Lower leg skin (tissue), 4 donors: ENCODE data around the gene ARHGAP12. TPM values are rescaled to one million over a fixed set of nuclear protein-coding genes. Genes with fewer than 3 reads are reported as not detected.

Experiments used
- DNase-seq, 2 donors: peaks; one replicate each; pipeline ENCODE4 v3.0.0-alpha.2; 2019; ENCODE audit warnings: low spot score in 2 of 2
- H3K4me3 ChIP-seq: fragments of 200-600 bp; sonication (generic); 2 replicates; pipeline ENCODE4 v1.5.1; 2017; ENCODE audit warnings: mild to moderate bottlenecking, low read depth; ENCODE audit not compliant: poor library complexity, severe bottlenecking
- POLR2A ChIP-seq, 2 donors: fragments of 450-650 bp; IDR thresholded peaks; one replicate each; pipeline ENCODE4 v1.6.1; 2016 to 2017; ENCODE audit warnings: antibody characterized with exemption in 2 of 2, mild to moderate bottlenecking in 1 of 2, moderate library complexity in 1 of 2
- WGBS, 2 donors: methylation state at CpG; one replicate each; pipeline ENCODE4 v1.1.5; 2018; 5-methylcytosine and 5-hydroxymethylcytosine counted together
- intact Hi-C: fragments of 100-400 bp; cut with DNase I; formaldehyde crosslinking; loops from one replicate; pipeline ENCODE4 v1.15.0; 2023; ENCODE audit warnings: low total_unique reads
- total RNA-seq, 4 donors: library from RNA; depleted of rRNA; stranded (reverse); fragments of >200 nt; gene quantifications; one replicate each; pipeline ENCODE4 v1.1.0, GENCODE V29; 2016
- TF ChIP-seq, protein P1 (sequence below), 3 donors: fragments of 450-650 bp; IDR thresholded peaks; one replicate each; pipeline ENCODE4 v1.5.1; 2016; ENCODE audit warnings: antibody characterized with exemption in 3 of 3, mild to moderate bottlenecking in 3 of 3, moderate library complexity in 2 of 3

The ARHGAP12 gene
- total RNA-seq, 4 donors from 2014 or later: 29.9 to 35.2 (median 31.4) TPM

DNA sequence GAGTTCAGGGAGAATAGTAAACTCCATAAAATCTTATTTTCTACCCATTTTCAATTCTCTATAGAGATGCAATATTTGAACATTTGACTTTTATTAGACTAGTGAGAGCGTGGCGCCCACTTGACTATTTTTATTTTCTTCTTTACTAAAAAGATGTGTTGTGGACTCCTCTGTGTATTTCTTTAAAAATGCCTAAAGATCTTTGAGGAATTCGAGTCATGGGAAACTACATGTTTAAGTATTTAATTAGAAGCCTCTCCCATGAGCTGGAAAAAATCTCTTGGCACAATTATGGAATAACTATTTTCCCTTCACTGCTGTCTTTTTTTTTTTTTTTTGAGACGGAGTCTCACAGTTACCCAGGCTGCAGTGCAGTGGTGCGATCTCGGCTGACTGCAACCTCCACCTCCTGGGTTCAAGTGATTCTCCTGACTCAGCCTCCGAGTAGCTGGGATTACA lies 124.2 kb downstream of the ARHGAP12 start:
- no peak overlapping the region for H3K4me3 ChIP-seq
- WGBS, 2 donors: 40 to 47% methylated on average over 7 of the region's 7 CpGs
- intact Hi-C loops: loop anchor here (10.0 kb wide), 1 partner anchor 1020 kb away; no protein-coding TSS in a partner anchor
- DNase-seq: no peak
- TF ChIP-seq, protein P1, sequence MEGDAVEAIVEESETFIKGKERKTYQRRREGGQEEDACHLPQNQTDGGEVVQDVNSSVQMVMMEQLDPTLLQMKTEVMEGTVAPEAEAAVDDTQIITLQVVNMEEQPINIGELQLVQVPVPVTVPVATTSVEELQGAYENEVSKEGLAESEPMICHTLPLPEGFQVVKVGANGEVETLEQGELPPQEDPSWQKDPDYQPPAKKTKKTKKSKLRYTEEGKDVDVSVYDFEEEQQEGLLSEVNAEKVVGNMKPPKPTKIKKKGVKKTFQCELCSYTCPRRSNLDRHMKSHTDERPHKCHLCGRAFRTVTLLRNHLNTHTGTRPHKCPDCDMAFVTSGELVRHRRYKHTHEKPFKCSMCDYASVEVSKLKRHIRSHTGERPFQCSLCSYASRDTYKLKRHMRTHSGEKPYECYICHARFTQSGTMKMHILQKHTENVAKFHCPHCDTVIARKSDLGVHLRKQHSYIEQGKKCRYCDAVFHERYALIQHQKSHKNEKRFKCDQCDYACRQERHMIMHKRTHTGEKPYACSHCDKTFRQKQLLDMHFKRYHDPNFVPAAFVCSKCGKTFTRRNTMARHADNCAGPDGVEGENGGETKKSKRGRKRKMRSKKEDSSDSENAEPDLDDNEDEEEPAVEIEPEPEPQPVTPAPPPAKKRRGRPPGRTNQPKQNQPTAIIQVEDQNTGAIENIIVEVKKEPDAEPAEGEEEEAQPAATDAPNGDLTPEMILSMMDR (IDR thresholded peaks at IDR 0.05): no peak
- TF ChIP-seq POLR2A (IDR thresholded peaks at IDR 0.05): no peak

DNA sequence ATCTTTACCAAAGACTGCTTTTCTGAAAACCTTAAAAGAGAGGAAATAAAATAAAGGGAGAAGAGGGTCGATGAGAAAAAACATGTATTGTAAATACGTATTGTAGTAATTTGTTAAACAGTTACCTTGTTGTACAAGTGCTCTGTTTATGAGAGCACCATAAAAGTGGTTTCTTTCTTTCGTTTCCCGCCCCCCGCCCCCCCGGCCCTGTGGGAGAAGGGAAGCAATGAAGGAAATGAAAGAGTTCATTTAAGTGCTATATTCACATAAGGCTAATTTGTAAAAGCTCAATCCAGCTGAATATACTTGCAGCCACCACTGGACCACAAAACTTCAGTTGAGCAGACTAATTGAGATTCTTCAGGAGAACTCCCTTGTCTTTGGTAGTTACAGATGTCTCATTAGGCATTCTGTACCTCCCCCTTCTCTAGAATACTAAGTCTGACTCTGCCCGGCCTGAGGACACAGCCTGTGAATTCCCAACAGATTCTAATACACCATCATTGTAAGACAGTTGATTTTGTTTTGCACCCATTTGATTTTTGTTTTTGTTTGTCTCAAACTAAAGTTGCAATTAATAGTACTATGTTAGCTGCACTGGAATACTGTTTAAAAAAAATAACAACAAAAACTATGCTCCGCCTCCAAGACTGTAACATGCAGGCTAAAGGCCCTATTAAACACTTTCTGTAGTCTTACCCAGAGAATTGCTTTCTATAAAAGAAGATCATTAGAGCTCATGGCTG lies 124.9 kb downstream of the ARHGAP12 start:
- intact Hi-C loops: loop anchor here (10.0 kb wide), 1 partner anchor 1019 kb away; no protein-coding TSS in a partner anchor
- 51 to 60% methylated on average over 8 of the region's 8 CpGs for WGBS, 2 donors
- no peak overlapping the region for H3K4me3 ChIP-seq
- no peak for DNase-seq
- TF ChIP-seq POLR2A (IDR thresholded peaks at IDR 0.05): no peak
- TF ChIP-seq, protein P1 (IDR thresholded peaks at IDR 0.05): no peak

DNA sequence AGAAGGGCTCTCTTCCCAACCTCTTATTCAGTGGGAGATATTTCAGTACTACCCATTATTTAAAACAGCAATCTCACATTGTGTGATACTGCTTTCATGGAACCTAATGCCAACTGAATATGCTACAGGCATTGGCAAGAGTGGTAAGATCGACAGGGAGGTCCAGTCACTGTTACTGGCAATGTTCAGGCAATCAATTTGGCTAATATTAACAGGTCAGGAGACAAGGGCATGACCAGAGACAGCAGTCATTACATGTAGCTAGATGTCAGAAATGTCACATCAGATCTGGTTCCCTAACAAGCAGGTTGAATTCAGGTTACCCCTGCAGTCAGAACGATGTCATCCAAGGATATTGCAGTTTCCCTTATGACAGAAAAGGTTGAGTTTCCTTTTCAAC lies 129.4 kb downstream of the ARHGAP12 start:
- WGBS, 2 donors: 75% methylated on average over 2 of the region's 2 CpGs
- intact Hi-C loops: no loop called here
- DNase-seq: no peak
- TF ChIP-seq, protein P1 (IDR thresholded peaks at IDR 0.05): no peak
- TF ChIP-seq POLR2A (IDR thresholded peaks at IDR 0.05): no peak
- no peak overlapping the region for H3K4me3 ChIP-seq

DNA sequence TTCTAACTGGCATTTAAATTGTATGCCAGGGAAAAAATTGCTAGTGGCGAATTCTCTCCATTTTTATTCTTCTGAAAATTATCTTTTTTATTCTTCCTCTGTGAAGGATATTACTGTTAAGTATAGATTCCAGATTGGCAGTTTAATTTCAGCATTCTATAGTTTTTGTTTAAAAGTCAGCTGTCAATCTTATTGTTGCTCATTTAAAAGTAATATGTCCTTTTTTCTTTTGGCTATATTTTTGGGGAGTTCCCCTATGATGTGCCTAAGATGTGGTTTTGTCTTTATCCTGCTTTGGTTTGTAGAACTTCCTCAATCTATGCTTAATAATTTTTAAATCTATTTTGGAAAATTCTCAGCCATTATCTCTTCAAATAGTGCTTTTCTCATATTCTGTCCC lies 135.9 kb downstream of the ARHGAP12 start:
- intact Hi-C loops: no loop called here
- no peak for TF ChIP-seq POLR2A (IDR thresholded peaks at IDR 0.05)
- TF ChIP-seq, protein P1 (IDR thresholded peaks at IDR 0.05): no peak
- 85 to 88% methylated on average over 1 of the region's 1 CpG for WGBS, 2 donors

DNA sequence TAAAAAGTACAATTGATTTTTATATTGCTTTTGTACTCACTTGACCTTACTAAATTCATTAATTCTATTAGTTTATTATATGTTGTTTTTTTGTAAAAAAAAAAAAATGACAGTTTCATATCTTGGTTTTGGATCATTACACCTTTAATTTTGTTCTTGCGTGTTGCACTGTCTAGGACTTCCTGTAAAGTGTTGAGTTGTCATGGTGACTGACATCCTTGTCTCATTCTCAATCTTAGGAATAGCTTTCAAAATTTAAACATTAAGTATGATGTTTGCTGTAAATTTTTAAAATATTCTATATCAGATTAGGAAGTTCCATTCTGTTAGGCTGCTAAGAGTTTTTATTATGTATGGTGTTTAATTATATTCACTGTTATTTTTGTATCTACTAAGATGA lies 139.1 kb downstream of the ARHGAP12 start:
- no peak overlapping the region for H3K4me3 ChIP-seq
- DNase-seq: no peak
- 57 to 63% methylated on average over 1 of the region's 1 CpG for WGBS, 2 donors
- TF ChIP-seq, protein P1 (IDR thresholded peaks at IDR 0.05): no peak
- intact Hi-C loops: no loop called here

More for the DNA sequence above, 135.9 kb downstream of the ARHGAP12 start:
- no peak for DNase-seq
- H3K4me3 ChIP-seq: no peak overlapping the region
